Measurements from ENCODE around the gene PIGQ.

DNA sequence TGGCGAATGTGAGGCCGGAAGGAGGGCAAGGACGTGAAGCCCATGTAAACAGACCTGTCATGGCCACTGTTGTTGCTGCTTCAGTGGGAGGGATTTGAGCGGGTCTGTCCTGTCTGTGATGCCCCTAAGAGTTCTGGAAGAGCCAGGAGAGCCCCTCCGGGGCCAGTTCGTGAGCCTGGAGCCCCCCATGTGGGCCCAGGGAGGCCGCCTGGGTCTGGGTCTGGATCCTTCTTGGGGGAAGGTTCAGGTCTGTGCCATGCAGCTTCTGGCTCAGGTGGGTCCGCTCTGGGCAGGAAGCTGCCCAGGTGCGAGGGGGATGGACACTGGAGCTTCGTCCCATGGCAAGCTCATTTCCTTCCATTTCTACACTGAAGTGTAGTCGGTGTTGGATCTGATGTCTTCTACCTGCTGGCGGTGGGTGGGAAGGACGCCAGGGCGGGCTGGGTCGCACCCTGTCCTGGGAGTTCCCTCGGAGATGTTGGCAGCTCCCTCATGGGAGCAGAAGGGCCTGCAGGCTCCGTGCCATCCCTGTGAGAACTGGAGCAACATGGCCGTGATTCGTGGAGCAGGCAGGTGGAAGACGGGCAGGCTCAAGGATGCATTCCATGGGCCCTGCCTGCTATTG lies 49.8 kb downstream of the PIGQ start:
- no peak for TF ChIP-seq POLR2A (IDR thresholded peaks at IDR 0.05)
- TF ChIP-seq, protein P1, sequence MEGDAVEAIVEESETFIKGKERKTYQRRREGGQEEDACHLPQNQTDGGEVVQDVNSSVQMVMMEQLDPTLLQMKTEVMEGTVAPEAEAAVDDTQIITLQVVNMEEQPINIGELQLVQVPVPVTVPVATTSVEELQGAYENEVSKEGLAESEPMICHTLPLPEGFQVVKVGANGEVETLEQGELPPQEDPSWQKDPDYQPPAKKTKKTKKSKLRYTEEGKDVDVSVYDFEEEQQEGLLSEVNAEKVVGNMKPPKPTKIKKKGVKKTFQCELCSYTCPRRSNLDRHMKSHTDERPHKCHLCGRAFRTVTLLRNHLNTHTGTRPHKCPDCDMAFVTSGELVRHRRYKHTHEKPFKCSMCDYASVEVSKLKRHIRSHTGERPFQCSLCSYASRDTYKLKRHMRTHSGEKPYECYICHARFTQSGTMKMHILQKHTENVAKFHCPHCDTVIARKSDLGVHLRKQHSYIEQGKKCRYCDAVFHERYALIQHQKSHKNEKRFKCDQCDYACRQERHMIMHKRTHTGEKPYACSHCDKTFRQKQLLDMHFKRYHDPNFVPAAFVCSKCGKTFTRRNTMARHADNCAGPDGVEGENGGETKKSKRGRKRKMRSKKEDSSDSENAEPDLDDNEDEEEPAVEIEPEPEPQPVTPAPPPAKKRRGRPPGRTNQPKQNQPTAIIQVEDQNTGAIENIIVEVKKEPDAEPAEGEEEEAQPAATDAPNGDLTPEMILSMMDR (IDR thresholded peaks at IDR 0.05): no peak

All from transverse colon (tissue), 3 donors.